HCT116 (cell line): ENCODE results near the gene SPAG6. TPM values are rescaled to one million over a fixed set of nuclear protein-coding genes. Genes with fewer than 3 reads are reported as not detected.

ENCODE experiments used
- ATAC-seq: fragments of 200-7000 bp; cut with Tn5 transposase; 2 replicates; pipeline ENCODE4 v1.9.1; 2020; ENCODE audit warnings: mild to moderate bottlenecking, moderate library complexity
- BruUV-seq: library from RNA; stranded (reverse); fragments of 400-500 nt; replicated peaks from 2 replicates; lab custom pipeline; 2021; lab: Mats Ljungman, UMichigan
- CTCF ChIA-PET: fragments of 300-600 bp; sonication (Branson Sonifier 250); formaldehyde crosslinking; loops from one replicate; lab custom pipeline; 2021; ENCODE audit warnings: antibody characterized with exemption; lab: Charles Lee
- POLR2A ChIA-PET: fragments of 300-600, 350-600 bp; sonication (Branson Sonifier 250); formaldehyde crosslinking; loops from one replicate; lab custom pipeline; 2021; ENCODE audit warnings: antibody characterized with exemption; lab: Charles Lee
- RAD21 ChIA-PET, 2 experiments: fragments of 300-600 bp; sonication (Branson Sonifier 250); formaldehyde crosslinking; loops; one replicate each; lab custom pipeline; 2023; ENCODE audit warnings: low total read pairs in 2 of 2; ENCODE audit not compliant: uncharacterized antibody in 2 of 2, unreplicated experiment in 2 of 2, low non-redundant PET in 1 of 2; lab: Charles Lee
- DNase-seq: peaks from one replicate; pipeline ENCODE4 v3.0.0-alpha.2; 2010; ENCODE audit warnings: low read depth, low spot score
- H2AFZ ChIP-seq: fragments of 200-600 bp; shearing (Covaris generic), sonication (generic); 2 replicates; pipeline ENCODE4 v1.6.1; 2017; ENCODE audit warnings: low read depth, mixed run types, mixed read lengths, antibody characterized with exemption, low read length; ENCODE audit not compliant: poor library complexity, severe bottlenecking
- H3K27ac ChIP-seq: 2 replicates; pipeline ENCODE4 v1.5.1; 2012; ENCODE audit warnings: low read depth, low read length
- H3K27me3 ChIP-seq: fragments of 200-600 bp; sonication (generic); 2 replicates; pipeline ENCODE4 v1.6.1; 2016; ENCODE audit warnings: mixed run types, low read length, mixed read lengths; ENCODE audit not compliant: insufficient read depth
- H3K36me3 ChIP-seq, 2 experiments: fragments of 200-500 bp in 1 of 2; fragments of 200-600 bp in 1 of 2; sonication (Bioruptor generic) in 1 of 2; sonication (generic) in 1 of 2; 2 replicates each; pipeline versions ENCODE4 v1.5.1 to v1.6.1; 2014 to 2016; ENCODE audit warnings: low read length in 2 of 2, inconsistent platforms in 1 of 2, mixed read lengths in 1 of 2, mixed run types in 1 of 2; ENCODE audit not compliant: insufficient read depth in 2 of 2, control insufficient read depth in 1 of 2
- H3K4me1 ChIP-seq, 2 experiments: fragments of 200-600 bp in 1 of 2; sonication (generic) in 1 of 2; 2 replicates each; pipeline versions ENCODE4 v1.5.1 to v1.6.1; 2012 to 2017; ENCODE audit warnings: low read length in 2 of 2, inconsistent platforms in 1 of 2, mild to moderate bottlenecking in 1 of 2, mixed read lengths in 1 of 2, mixed run types in 1 of 2, moderate library complexity in 1 of 2; ENCODE audit not compliant: insufficient read depth in 2 of 2, control insufficient read depth in 1 of 2
- H3K4me2 ChIP-seq: fragments of 200-600 bp; sonication (generic); 2 replicates; pipeline ENCODE4 v1.6.1; 2017; ENCODE audit warnings: mixed run types, low read length, mixed read lengths
- H3K4me3 ChIP-seq, 2 experiments: fragments of 200-600 bp in 1 of 2; sonication (generic) in 1 of 2; replicated peaks in 1 of 2; 2 replicates each; pipeline ENCODE4 v1.5.1; 2011 to 2016; ENCODE audit warnings: low read length in 2 of 2, control low read depth in 1 of 2, low read depth in 1 of 2, mild to moderate bottlenecking in 1 of 2, mixed read lengths in 1 of 2, mixed run types in 1 of 2
- H3K79me2 ChIP-seq: fragments of 200-600 bp; sonication (generic); 2 replicates; pipeline ENCODE4 v1.6.1; 2017; ENCODE audit warnings: mild to moderate bottlenecking, mixed run types, low read length, moderate library complexity, mixed read lengths; ENCODE audit not compliant: insufficient read depth
- H3K9ac ChIP-seq: fragments of 200-600 bp; sonication (generic); 2 replicates; pipeline ENCODE4 v1.6.1; 2016; ENCODE audit warnings: low read length, mixed read lengths
- H3K9me2 ChIP-seq: fragments of 200-600 bp; sonication (generic), shearing (Covaris generic); 2 replicates; pipeline ENCODE4 v1.6.1; 2017; ENCODE audit warnings: mixed run types, mild to moderate bottlenecking, moderate library complexity; ENCODE audit not compliant: insufficient read depth
- H3K9me3 ChIP-seq, 2 experiments: fragments of 200-500 bp in 1 of 2; fragments of 200-600 bp in 1 of 2; sonication (Bioruptor generic) in 1 of 2; sonication (generic) in 1 of 2; 2 replicates each; pipeline ENCODE4 v1.6.1; 2014 to 2017; ENCODE audit warnings: low read length in 2 of 2, mixed read lengths in 2 of 2, inconsistent platforms in 1 of 2, low read depth in 1 of 2, mild to moderate bottlenecking in 1 of 2, mixed run types in 1 of 2, moderate library complexity in 1 of 2; ENCODE audit not compliant: control insufficient read depth in 1 of 2, insufficient read depth in 1 of 2
- H4K20me1 ChIP-seq: fragments of 200-600 bp; sonication (generic), shearing (Covaris generic); 2 replicates; pipeline ENCODE4 v1.6.1; 2017; ENCODE audit warnings: mixed run types, mild to moderate bottlenecking, moderate library complexity; ENCODE audit not compliant: insufficient read depth
- ATF3 ChIP-seq: IDR thresholded peaks from 2 replicates; pipeline ENCODE4 v1.6.1; 2012
- CBX3 ChIP-seq: IDR thresholded peaks from 2 replicates; pipeline ENCODE4 v1.6.1; 2012; ENCODE audit warnings: low read depth
- CEBPB ChIP-seq: IDR thresholded peaks from 2 replicates; pipeline ENCODE4 v1.6.1; 2012; ENCODE audit warnings: low read depth
- EGR1 ChIP-seq: IDR thresholded peaks from 2 replicates; pipeline ENCODE4 v1.6.1; 2012; ENCODE audit warnings: low read depth
- EZH2 ChIP-seq: fragments of 200-600 bp; sonication (generic); IDR thresholded peaks from 2 replicates; pipeline ENCODE4 v1.6.1; 2017; ENCODE audit warnings: antibody characterized with exemption, mixed run types
- JUND ChIP-seq: IDR thresholded peaks from 2 replicates; pipeline ENCODE4 v1.6.1; 2012
- RAD21 ChIP-seq: IDR thresholded peaks from 2 replicates; pipeline ENCODE4 v1.6.1; 2012; ENCODE audit warnings: low read depth, mild to moderate bottlenecking
- SIN3A ChIP-seq: IDR thresholded peaks from 2 replicates; pipeline ENCODE4 v1.6.1; 2012; ENCODE audit warnings: low read depth
- SRF ChIP-seq: IDR thresholded peaks from 2 replicates; pipeline ENCODE4 v1.6.1; 2012; ENCODE audit warnings: low read depth
- TCF7L2 ChIP-seq: IDR thresholded peaks from 2 replicates; pipeline ENCODE4 v1.7.0; 2011; ENCODE audit warnings: borderline replicate concordance, inconsistent platforms; ENCODE audit not compliant: insufficient read depth, insufficient read length; ENCODE audit errors: extremely low read depth
- YY1 ChIP-seq: IDR thresholded peaks from 2 replicates; pipeline ENCODE4 v1.6.1; 2011; ENCODE audit warnings: low read length, low read depth, moderate library complexity, mild to moderate bottlenecking; ENCODE audit not compliant: insufficient replicate concordance; ENCODE audit errors: extremely low read depth
- ZNF274 ChIP-seq: fragments of 200-500 bp; sonication (Bioruptor generic); IDR thresholded peaks from 2 replicates; pipeline ENCODE4 v1.6.1; 2014; ENCODE audit warnings: mild to moderate bottlenecking, low read depth, low read length, inconsistent platforms
- intact Hi-C: fragments of 100-400 bp; cut with micrococcal nuclease; formaldehyde crosslinking; loops from 2 replicates; pipeline ENCODE4 v1.10.0; 2022
- total RNA-seq: library from RNA; stranded (reverse); gene quantifications from one replicate; pipeline ENCODE4 v1.2.1, GENCODE V29; 2021; ENCODE audit not compliant: unreplicated experiment
- TF ChIP-seq, protein P1 (sequence below), 3 experiments: fragments of 200-600 bp in 1 of 3; sonication (generic) in 1 of 3; IDR thresholded peaks in 2 of 3; conservative IDR thresholded peaks in 1 of 3; 2 replicates each; pipeline ENCODE4 v1.5.1; 2012 to 2017; ENCODE audit warnings: low read depth in 2 of 3, low read length in 2 of 3, antibody characterized with exemption in 1 of 3, borderline replicate concordance in 1 of 3, control low read depth in 1 of 3, mild to moderate bottlenecking in 1 of 3, mixed read lengths in 1 of 3, mixed run types in 1 of 3, moderate library complexity in 1 of 3; ENCODE audit not compliant: insufficient read depth in 1 of 3

The SPAG6 gene
- total RNA-seq, 1 experiment from 2014 or later = not detected

GRCh38 chr10:22314852-22315251, 30.4 kb upstream of the SPAG6 start:
- DNase-seq (no peak), ATAC-seq (no peak)
- intact Hi-C loops = loop anchor here (5.0 kb wide), 1 partner anchor 112 kb away; no protein-coding TSS in a partner anchor
- H3K27ac ChIP-seq = no peak overlapping the region
- H3K9ac ChIP-seq = no peak overlapping the region
- peaks cover 17% of the 10 kb centered on the region; the same call in 1 of the 2 replicates for H3K79me2 ChIP-seq
- no peak overlapping the region for H3K4me3 ChIP-seq
- CTCF ChIA-PET = no interaction called here
- RAD21 ChIA-PET = interaction anchor here in 1 of 2 experiments (0.6 kb wide), 1 partner anchor 69 kb away, joined by 3 read pairs; no protein-coding TSS in a partner anchor
- POLR2A ChIA-PET = interaction anchor here (1.4 kb wide), 1 partner anchor 122 kb away, joined by 5 read pairs; no protein-coding TSS in a partner anchor
- peaks cover 5 to 29% of the 10 kb centered on the region in 2 experiments; a peak in 3 of 4 replicates for H3K4me1 ChIP-seq
- no peaks in the 10 kb centered on the region for H4K20me1 ChIP-seq
- H3K27me3 ChIP-seq = no peaks in the 10 kb centered on the region
- H2AFZ ChIP-seq = no peak overlapping the region
- peak overlapping the region; percentile 88; the same call in 1 of the 2 replicates for H3K4me2 ChIP-seq
- no TSS peak for BruUV-seq
- H3K9me3 ChIP-seq = no peaks in the 10 kb centered on the region
- no peaks in the 10 kb centered on the region for H3K36me3 ChIP-seq
- no peaks in the 10 kb centered on the region for H3K9me2 ChIP-seq
- TF ChIP-seq, protein P1, sequence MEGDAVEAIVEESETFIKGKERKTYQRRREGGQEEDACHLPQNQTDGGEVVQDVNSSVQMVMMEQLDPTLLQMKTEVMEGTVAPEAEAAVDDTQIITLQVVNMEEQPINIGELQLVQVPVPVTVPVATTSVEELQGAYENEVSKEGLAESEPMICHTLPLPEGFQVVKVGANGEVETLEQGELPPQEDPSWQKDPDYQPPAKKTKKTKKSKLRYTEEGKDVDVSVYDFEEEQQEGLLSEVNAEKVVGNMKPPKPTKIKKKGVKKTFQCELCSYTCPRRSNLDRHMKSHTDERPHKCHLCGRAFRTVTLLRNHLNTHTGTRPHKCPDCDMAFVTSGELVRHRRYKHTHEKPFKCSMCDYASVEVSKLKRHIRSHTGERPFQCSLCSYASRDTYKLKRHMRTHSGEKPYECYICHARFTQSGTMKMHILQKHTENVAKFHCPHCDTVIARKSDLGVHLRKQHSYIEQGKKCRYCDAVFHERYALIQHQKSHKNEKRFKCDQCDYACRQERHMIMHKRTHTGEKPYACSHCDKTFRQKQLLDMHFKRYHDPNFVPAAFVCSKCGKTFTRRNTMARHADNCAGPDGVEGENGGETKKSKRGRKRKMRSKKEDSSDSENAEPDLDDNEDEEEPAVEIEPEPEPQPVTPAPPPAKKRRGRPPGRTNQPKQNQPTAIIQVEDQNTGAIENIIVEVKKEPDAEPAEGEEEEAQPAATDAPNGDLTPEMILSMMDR (IDR thresholded peaks at IDR 0.05 in 2 of 3, conservative IDR thresholded peaks at IDR 0.05 in 1 of 3; ENCODE audit: borderline replicate concordance in 1 of 3, insufficient read depth in 1 of 3, low read depth in 2 of 3, low read length in 2 of 3) = no peak
- no peak for TF ChIP-seq SRF
- no peak for TF ChIP-seq EGR1
- no peak for TF ChIP-seq JUND
- TF ChIP-seq SIN3A = no peak
- TF ChIP-seq CEBPB = no peak
- TF ChIP-seq CBX3 = no peak
- no peak for TF ChIP-seq ZNF274
- no peak for TF ChIP-seq EZH2
- no peak for TF ChIP-seq TCF7L2
- TF ChIP-seq ATF3 = no peak
- no peak for TF ChIP-seq YY1
- no peak for TF ChIP-seq RAD21
